ENCODE measurements around the gene UXT.

The UXT gene

DNA sequence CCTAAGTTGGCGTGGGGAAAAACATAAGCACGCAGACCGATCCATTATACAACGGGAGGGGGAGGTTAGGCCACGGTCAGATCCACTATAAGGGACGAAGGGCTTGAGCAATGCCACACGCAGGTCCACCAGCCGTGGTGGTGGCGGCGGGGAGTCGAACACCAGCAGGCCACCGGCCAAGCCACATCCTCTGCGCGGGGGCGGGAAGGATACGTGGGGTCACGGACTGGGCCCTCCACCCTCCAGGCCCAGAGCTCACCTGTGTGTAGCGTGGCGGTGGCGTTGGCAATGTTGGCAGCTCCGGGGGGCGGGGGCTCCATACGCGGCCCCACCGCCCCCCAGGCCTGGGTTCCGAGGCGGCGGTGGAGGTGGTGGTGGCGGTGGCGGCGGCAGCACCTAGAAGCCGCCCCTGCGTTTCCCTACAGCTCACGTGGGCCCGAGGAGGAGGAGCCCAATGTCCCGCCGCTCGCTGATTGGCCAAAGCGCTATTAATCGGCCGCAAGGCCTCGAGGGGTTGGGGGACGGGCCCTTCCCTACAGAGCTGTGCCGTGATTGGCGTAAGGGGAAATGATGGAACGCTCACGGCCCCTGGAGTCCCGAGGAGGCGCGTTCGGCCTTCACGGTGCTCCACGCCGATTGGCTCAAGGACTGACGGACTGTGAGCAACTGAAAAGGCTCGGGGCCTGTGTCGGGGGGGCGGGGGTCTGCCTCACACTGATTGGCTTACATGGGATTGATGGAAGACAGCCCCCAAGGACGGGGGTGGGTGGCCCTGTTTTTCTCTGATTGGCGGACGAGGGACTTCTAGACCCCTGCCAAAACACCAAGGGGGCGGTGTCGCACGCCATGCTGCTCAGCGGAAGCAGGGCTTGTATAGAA is 8.6 kb downstream of the UXT start, which contains the start of gene ELK1:
ELK1 (minus strand) TSS at position 400 of the 879 bp plus-strand sequence. CDS start 9,122 bp downstream, outside the sequence.
- 0% methylated on average over 65 of the region's 65 CpGs for WGBS, 2 experiments
- Histone ChIP-seq H3K36me3 (ENCODE audit: control insufficient read depth, insufficient read depth, low read length) (peaks cover 5% of the 10 kb centered on the region), H3K27me3 (ENCODE audit: control insufficient read depth, insufficient read depth, low read length, poor library complexity, severe bottlenecking) (no peaks in the 10 kb centered on the region), H3K9me3 (ENCODE audit: control insufficient read depth, low read length) (no peaks in the 10 kb centered on the region), H3K4me1 (ENCODE audit: control insufficient read depth, insufficient read depth, low read length) (peaks cover 5% of the 10 kb centered on the region), H3K27ac (ENCODE audit: insufficient read depth, low read depth, low read length, poor library complexity, severe bottlenecking) (no peak within 1 kb of the TSS), H3K4me3 (ENCODE audit: insufficient read depth, low read depth, low read length) (peak within 1 kb of the TSS; percentile 81)

DNA sequence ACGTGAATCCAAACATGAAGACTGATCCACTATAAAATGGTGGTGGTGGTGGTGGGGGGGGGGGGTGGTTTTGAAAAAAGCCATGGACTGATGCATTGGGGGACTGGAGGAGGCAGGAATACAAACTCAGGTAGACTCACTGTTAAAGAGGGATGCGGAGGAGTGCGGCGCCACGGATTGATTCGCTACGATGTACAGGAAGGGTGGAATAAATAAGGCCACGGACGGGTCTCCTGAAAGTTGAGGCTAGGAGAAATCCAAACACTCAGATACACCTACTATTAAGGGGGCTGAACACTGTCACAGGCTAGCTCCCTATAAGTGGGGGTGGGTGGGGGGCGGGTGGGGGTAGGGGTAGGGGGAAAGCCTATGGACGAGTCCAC is 9.2 kb downstream of the UXT start:
- Histone ChIP-seq H3K27me3 (ENCODE audit: control insufficient read depth, insufficient read depth, low read length, poor library complexity, severe bottlenecking) (no peaks in the 10 kb centered on the region), H3K27ac (ENCODE audit: insufficient read depth, low read depth, low read length, poor library complexity, severe bottlenecking) (no peak overlapping the region), H3K9me3 (ENCODE audit: control insufficient read depth, low read length) (no peaks in the 10 kb centered on the region), H3K36me3 (ENCODE audit: control insufficient read depth, insufficient read depth, low read length) (peaks cover 5% of the 10 kb centered on the region), H3K4me1 (ENCODE audit: control insufficient read depth, insufficient read depth, low read length) (peaks cover 5% of the 10 kb centered on the region), H3K4me3 (ENCODE audit: insufficient read depth, low read depth, low read length) (peak overlapping the region; percentile 81)
- 2 to 5% methylated on average over 8 to 9 of the region's 11 CpGs for WGBS, 2 experiments

DNA sequence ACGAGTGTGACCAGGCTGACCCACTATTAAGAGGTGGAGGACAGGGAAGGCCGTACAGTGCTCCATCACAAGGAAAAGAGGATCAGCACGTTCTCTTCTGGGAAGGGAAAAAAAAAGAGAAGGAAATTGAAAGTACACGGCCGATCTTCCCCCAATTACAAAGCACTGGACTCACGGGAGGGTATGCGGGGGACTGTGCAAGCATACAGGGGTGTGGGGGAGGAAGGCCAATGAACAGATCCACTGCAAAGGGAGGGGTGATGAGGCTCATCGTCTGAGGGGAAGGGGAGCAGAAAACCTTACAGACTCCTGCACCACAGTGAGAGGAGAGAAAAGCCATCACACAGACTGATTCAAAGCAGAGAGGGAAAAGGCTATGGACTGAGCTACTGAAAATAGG is 9.7 kb downstream of the UXT start:
- Histone ChIP-seq H3K27ac (ENCODE audit: insufficient read depth, low read depth, low read length, poor library complexity, severe bottlenecking) (no peak overlapping the region), H3K4me3 (ENCODE audit: insufficient read depth, low read depth, low read length) (peak overlapping the region; percentile 22), H3K9me3 (ENCODE audit: control insufficient read depth, low read length) (no peaks in the 10 kb centered on the region), H3K4me1 (ENCODE audit: control insufficient read depth, insufficient read depth, low read length) (peaks cover 5% of the 10 kb centered on the region), H3K36me3 (ENCODE audit: control insufficient read depth, insufficient read depth, low read length) (peaks cover 5% of the 10 kb centered on the region), H3K27me3 (ENCODE audit: control insufficient read depth, insufficient read depth, low read length, poor library complexity, severe bottlenecking) (no peaks in the 10 kb centered on the region)
- WGBS, 2 experiments: 68 to 73% methylated on average over 6 to 8 of the region's 8 CpGs

DNA sequence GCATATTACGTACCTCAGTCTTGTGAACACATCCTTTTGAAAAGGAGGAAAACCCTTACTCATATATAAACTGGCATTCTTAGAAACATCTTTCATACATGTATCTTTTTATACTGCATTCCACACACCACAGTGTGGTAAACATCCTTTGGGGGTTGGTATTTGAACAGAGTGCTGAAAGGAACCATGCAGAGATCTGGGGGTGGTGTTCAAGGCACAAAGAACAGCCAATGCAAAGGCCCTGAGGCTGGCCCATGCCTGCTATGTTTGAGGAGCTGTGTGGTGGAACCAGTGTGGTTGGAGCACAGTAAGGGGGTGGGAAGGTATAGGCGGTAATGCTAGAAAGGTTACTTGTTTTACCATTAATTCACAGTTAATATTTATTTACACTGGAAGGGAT is 10.6 kb downstream of the UXT start:
- H3K9me3 ChIP-seq (ENCODE audit: control insufficient read depth, low read length): no peaks in the 10 kb centered on the region
- 88 to 93% methylated on average over 1 of the region's 2 CpGs for WGBS, 2 experiments
- H3K27ac ChIP-seq (ENCODE audit: insufficient read depth, low read depth, low read length, poor library complexity, severe bottlenecking): no peak overlapping the region
- peaks cover 5% of the 10 kb centered on the region for H3K4me1 ChIP-seq (ENCODE audit: control insufficient read depth, insufficient read depth, low read length)
- no peak overlapping the region for H3K4me3 ChIP-seq (ENCODE audit: insufficient read depth, low read depth, low read length)
- no peaks in the 10 kb centered on the region for H3K27me3 ChIP-seq (ENCODE audit: control insufficient read depth, insufficient read depth, low read length, poor library complexity, severe bottlenecking)
- H3K36me3 ChIP-seq (ENCODE audit: control insufficient read depth, insufficient read depth, low read length): no peaks in the 10 kb centered on the region

DNA sequence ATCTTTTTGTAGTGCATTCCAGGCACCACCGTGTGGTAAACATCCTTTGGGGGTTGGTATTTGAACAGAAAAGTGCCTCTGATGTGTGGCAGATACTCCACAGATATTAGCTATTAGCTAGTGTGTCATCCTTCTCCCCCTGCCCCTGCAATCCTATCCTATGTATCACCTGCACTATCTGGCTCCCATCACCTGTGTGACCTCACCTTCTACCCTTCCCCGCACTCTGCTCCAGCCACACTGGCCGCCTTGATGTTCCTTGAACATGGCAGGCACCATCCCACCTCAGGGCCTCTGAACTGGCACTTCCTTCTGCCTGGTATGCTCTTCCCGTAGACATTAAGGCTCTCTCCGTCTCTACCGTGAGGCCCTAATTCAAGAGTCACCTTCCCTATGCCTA is 12.3 kb downstream of the UXT start:
- Histone ChIP-seq H3K9me3 (ENCODE audit: control insufficient read depth, low read length) (no peaks in the 10 kb centered on the region), H3K27ac (ENCODE audit: insufficient read depth, low read depth, low read length, poor library complexity, severe bottlenecking) (no peak overlapping the region), H3K4me1 (ENCODE audit: control insufficient read depth, insufficient read depth, low read length) (peaks cover 5% of the 10 kb centered on the region), H3K36me3 (ENCODE audit: control insufficient read depth, insufficient read depth, low read length) (no peaks in the 10 kb centered on the region), H3K27me3 (ENCODE audit: control insufficient read depth, insufficient read depth, low read length, poor library complexity, severe bottlenecking) (no peaks in the 10 kb centered on the region), H3K4me3 (ENCODE audit: insufficient read depth, low read depth, low read length) (no peak overlapping the region)
- 92 to 94% methylated on average over 5 to 6 of the region's 6 CpGs for WGBS, 2 experiments

DNA sequence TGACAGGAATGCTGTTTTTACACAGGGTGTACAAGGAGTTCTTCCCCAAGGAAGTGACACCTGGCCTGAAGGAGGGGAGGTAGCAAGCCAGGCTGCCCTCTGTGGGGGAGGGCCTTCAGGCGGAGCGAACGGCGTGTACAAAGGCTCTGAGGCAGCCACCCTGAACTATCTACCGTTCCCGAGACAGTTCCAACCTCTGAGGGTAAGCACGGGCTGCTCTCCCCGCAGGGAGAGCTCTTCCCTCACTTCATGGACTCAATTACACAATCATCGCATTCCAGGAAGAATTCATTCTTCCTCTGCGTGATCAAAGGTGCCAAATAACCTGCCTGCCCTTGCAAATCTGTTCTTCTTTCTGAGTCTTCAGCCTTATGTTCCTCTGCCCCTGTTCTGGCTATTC is 13.4 kb downstream of the UXT start:
- H3K9me3 ChIP-seq (ENCODE audit: control insufficient read depth, low read length): no peaks in the 10 kb centered on the region
- H3K4me1 ChIP-seq (ENCODE audit: control insufficient read depth, insufficient read depth, low read length): peaks cover 5% of the 10 kb centered on the region
- WGBS, 2 experiments: 88 to 93% methylated on average over 10 of the region's 10 CpGs
- H3K4me3 ChIP-seq (ENCODE audit: insufficient read depth, low read depth, low read length): no peak overlapping the region
- H3K36me3 ChIP-seq (ENCODE audit: control insufficient read depth, insufficient read depth, low read length): peaks cover 8% of the 10 kb centered on the region
- no peak overlapping the region for H3K27ac ChIP-seq (ENCODE audit: insufficient read depth, low read depth, low read length, poor library complexity, severe bottlenecking)
- H3K27me3 ChIP-seq (ENCODE audit: control insufficient read depth, insufficient read depth, low read length, poor library complexity, severe bottlenecking): no peaks in the 10 kb centered on the region

DNA sequence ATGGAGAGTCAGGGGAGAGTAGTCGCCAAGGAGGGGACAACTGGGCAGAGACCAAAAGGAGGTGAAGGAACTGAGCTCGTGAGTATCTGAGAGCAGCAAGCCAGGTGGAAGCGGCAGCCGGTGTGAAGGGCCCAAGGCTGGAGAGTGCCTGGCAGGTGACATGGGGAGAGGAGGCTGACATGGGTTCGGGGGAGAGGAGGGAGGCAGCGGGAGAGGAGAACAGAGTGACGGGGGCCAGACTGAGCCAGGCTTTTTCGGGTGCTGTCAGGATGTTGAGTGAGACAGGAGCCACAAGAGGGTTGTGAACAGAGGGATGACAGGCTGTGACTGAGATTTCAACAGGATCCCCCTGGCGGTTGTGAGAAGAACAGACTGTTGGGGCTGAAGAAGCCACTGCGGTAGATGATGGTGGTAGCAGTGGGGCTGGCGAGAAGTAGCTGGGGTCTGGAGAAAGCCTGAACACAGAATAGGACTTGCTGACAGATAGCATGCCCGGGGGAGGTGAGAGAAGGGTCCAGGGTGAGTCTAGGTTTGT is 14.4 kb downstream of the UXT start:
- Histone ChIP-seq H3K4me1 (ENCODE audit: control insufficient read depth, insufficient read depth, low read length) (peaks cover 5% of the 10 kb centered on the region), H3K4me3 (ENCODE audit: insufficient read depth, low read depth, low read length) (no peak overlapping the region), H3K27me3 (ENCODE audit: control insufficient read depth, insufficient read depth, low read length, poor library complexity, severe bottlenecking) (no peaks in the 10 kb centered on the region), H3K27ac (ENCODE audit: insufficient read depth, low read depth, low read length, poor library complexity, severe bottlenecking) (no peak overlapping the region), H3K36me3 (ENCODE audit: control insufficient read depth, insufficient read depth, low read length) (peaks cover 12% of the 10 kb centered on the region), H3K9me3 (ENCODE audit: control insufficient read depth, low read length) (no peaks in the 10 kb centered on the region)
- WGBS, 2 experiments: 67 to 70% methylated on average over 12 of the region's 12 CpGs

DNA sequence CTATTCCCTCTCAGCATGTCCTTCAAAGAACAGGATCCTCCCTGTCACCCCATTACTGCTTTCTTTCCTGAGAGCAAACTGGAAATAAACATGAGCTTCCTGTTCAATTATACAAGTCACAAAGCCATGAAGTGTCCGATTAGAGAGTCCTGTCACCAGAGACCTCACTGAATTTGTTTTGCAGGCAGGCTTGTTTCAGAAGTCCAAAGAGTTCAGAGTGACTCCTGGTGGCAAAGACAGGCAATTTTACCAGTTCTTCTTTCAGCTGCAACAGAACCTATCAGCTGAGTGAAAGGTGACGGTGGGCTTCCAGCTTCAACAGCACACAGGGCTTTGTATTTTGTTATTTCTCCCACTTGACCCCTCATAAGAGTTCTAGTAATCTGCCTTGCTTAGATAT is 15.1 kb downstream of the UXT start:
- no peaks in the 10 kb centered on the region for H3K4me1 ChIP-seq (ENCODE audit: control insufficient read depth, insufficient read depth, low read length)
- H3K27me3 ChIP-seq (ENCODE audit: control insufficient read depth, insufficient read depth, low read length, poor library complexity, severe bottlenecking): no peaks in the 10 kb centered on the region
- H3K4me3 ChIP-seq (ENCODE audit: insufficient read depth, low read depth, low read length): no peak overlapping the region
- WGBS, 2 experiments: 60 to 87% methylated on average over 2 of the region's 2 CpGs
- H3K36me3 ChIP-seq (ENCODE audit: control insufficient read depth, insufficient read depth, low read length): peaks cover 19% of the 10 kb centered on the region
- no peaks in the 10 kb centered on the region for H3K9me3 ChIP-seq (ENCODE audit: control insufficient read depth, low read length)
- no peak overlapping the region for H3K27ac ChIP-seq (ENCODE audit: insufficient read depth, low read depth, low read length, poor library complexity, severe bottlenecking)

DNA sequence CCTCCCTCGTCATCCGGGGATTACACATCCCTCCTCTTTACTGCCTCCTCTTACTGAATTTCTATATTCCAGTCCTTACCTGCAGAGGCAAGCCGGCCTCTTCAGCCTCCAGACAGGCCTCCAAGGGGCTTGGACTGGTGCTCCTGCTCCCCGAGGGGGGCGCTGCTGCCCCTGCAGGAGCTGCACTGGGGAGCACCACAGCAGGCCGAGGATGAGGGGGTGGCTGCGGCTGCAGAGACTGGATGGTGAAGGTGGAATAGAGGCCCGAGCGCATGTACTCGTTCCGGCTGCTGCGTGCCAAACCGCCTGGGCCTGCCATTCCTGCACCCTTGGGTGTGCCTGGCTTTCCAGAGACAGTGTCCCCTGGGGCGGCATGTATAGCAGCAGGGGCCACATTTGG is 20.2 kb downstream of the UXT start:
- H3K27ac ChIP-seq (ENCODE audit: insufficient read depth, low read depth, low read length, poor library complexity, severe bottlenecking): no peak overlapping the region
- H3K4me1 ChIP-seq (ENCODE audit: control insufficient read depth, insufficient read depth, low read length): peaks cover 4% of the 10 kb centered on the region
- H3K27me3 ChIP-seq (ENCODE audit: control insufficient read depth, insufficient read depth, low read length, poor library complexity, severe bottlenecking): no peaks in the 10 kb centered on the region
- no peaks in the 10 kb centered on the region for H3K9me3 ChIP-seq (ENCODE audit: control insufficient read depth, low read length)
- H3K4me3 ChIP-seq (ENCODE audit: insufficient read depth, low read depth, low read length): no peak overlapping the region
- H3K36me3 ChIP-seq (ENCODE audit: control insufficient read depth, insufficient read depth, low read length): peaks cover 20% of the 10 kb centered on the region
- 93 to 96% methylated on average over 14 of the region's 14 CpGs for WGBS, 2 experiments

DNA sequence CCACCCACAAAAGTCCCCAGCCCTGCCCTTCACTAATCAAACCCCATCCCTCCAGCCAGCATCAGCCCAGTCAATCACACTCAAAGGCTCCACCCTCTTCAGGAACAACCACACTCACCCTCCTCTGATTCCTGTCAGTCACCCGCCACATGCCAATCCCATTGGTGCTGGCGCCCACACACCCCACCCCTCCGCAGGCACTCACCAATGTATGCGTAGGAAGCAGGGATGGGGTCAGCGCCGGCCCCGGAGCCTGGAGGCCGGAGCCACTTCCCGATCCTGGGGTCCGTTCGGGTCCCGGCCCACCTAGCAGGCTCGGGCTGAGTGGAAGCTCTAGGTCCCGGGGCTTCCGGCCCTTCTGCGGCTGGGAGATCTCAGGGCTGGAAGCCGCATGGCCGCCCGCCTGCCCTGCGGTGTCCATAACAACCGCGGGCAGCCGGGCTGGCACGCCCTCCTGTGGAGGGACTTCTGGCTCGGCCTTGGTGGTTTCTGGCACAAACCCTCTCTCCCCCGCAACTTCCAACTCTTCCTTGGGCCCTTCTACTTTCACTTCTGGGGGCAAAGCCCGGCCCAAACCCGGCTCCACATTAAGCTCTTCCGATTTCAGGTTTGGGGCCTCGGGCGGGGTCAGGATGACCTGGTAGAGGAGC is 21.3 kb downstream of the UXT start:
- Histone ChIP-seq H3K36me3 (ENCODE audit: control insufficient read depth, insufficient read depth, low read length) (peaks cover 20% of the 10 kb centered on the region), H3K4me1 (ENCODE audit: control insufficient read depth, insufficient read depth, low read length) (peaks cover 4% of the 10 kb centered on the region), H3K4me3 (ENCODE audit: insufficient read depth, low read depth, low read length) (peak overlapping the region; percentile 6), H3K27ac (ENCODE audit: insufficient read depth, low read depth, low read length, poor library complexity, severe bottlenecking) (no peak overlapping the region), H3K27me3 (ENCODE audit: control insufficient read depth, insufficient read depth, low read length, poor library complexity, severe bottlenecking) (no peaks in the 10 kb centered on the region), H3K9me3 (ENCODE audit: control insufficient read depth, low read length) (no peaks in the 10 kb centered on the region)
- WGBS, 2 experiments: 77 to 84% methylated on average over 31 of the region's 31 CpGs
